ENCODE results near the gene BSG. TPM values are rescaled to one million over a fixed set of nuclear protein-coding genes. Genes with fewer than 3 reads are reported as not detected.

The BSG gene
- total and polyA plus RNA-seq, 10 of the 15 experiments (the other 5 are each of a cell fraction or from before 2014, with no cell fraction given): 2.8 to 297 (median 199) TPM

DNA sequence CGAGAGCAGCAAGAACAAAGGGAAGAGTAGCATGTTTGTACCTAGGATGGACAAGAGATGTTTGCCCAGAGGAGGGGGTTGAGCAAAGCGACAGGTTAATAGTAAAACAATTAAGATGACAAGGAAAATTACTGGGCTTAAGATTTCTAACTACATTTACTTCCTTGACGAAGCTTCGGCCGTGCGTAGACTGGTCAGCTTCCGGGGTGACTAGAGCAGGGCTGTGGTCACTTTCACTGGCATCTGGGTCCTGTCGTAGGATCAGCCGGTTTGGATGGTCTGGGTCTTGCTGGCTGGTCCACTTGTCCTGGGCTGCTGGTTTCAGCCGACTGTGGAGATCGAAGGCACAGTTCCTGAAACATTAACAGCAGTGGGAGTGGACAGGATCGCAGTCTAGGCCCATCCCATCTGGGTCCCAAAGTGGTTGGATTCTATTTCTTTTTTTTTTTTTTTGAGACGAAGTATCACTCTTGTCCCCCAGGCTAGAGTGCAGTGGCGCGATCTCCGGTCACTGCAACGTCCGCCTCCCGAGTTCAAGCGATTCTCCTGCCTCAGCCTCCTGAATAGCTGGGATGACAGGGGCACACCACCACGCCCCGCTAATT lies 5.0 kb upstream of the BSG start:
- Histone ChIP-seq H3K79me2 (ENCODE audit: control insufficient read depth, insufficient read depth, low read length) (peaks cover under 1% of the 10 kb centered on the region), H3K27me3 (replicated peaks in 1 of 2; ENCODE audit: control insufficient read depth in 2 of 2, insufficient read depth in 2 of 2, low read length in 1 of 2) (no peaks in the 10 kb centered on the region), H3K4me1 (ENCODE audit: control insufficient read depth, insufficient read depth, low read length) (no peaks in the 10 kb centered on the region), H2AFZ (ENCODE audit: control insufficient read depth, low read depth, low read length) (no peak overlapping the region), H3K36me3 (ENCODE audit: control insufficient read depth in 2 of 2, insufficient read depth in 2 of 2, low read length in 1 of 2) (no peaks in the 10 kb centered on the region), H3K4me3 (no peak overlapping the region), H3K9ac (ENCODE audit: control insufficient read depth, insufficient read depth, low read length) (no peak overlapping the region), H3K4me2 (ENCODE audit: control insufficient read depth, insufficient read depth) (no peak overlapping the region), H4K20me1 (ENCODE audit: control insufficient read depth, insufficient read depth) (no peaks in the 10 kb centered on the region), H3K27ac (ENCODE audit: control insufficient read depth, insufficient read depth) (no peak overlapping the region), H3K9me3 (replicated peaks; ENCODE audit: control insufficient read depth, insufficient read depth, low read length) (no peaks in the 10 kb centered on the region; the same call in 2 of the 3 replicates)
- intact Hi-C loops (cut with micrococcal nuclease; ENCODE audit: unreplicated experiment) (no loop called here), in situ Hi-C loops (cut with MboI) (no loop called here)
- CTCF ChIA-PET: no interaction called here
- POLR2A ChIA-PET: interaction anchor here (0.8 kb wide), 1 partner anchor 9 kb away, joined by 5 read pairs; no protein-coding TSS in a partner anchor
- 98% methylated on average over 21 of the region's 22 CpGs for WGBS (ENCODE audit: insufficient coverage, insufficient replicate concordance, low lambda C conversion rate, missing lambda C conversion rate)
- SMC1A ChIA-PET (ENCODE audit: uncharacterized antibody, unreplicated experiment): no interaction called here
- ATAC-seq (no peak), FAIRE-seq (no peak), DNase-seq (ENCODE audit: low read depth, low spot score) (no peak)
- BruUV-seq (replicated peaks): no TSS peak
- RAD21 ChIA-PET (ENCODE audit: unreplicated experiment): no interaction called here
- TF ChIP-seq SP1 (IDR thresholded peaks at IDR 0.05; ENCODE audit: low read depth, low read length): no peak
- TF ChIP-seq HCFC1 (IDR thresholded peaks at IDR 0.05; ENCODE audit: low read length): no peak
- TF ChIP-seq RAD51 (IDR thresholded peaks at IDR 0.05): no peak
- TF ChIP-seq CHD1 (IDR thresholded peaks at IDR 0.05; ENCODE audit: low read depth, low read length): no peak
- no peak for TF ChIP-seq NR2C1 (IDR thresholded peaks at IDR 0.05)
- TF ChIP-seq, protein P1, sequence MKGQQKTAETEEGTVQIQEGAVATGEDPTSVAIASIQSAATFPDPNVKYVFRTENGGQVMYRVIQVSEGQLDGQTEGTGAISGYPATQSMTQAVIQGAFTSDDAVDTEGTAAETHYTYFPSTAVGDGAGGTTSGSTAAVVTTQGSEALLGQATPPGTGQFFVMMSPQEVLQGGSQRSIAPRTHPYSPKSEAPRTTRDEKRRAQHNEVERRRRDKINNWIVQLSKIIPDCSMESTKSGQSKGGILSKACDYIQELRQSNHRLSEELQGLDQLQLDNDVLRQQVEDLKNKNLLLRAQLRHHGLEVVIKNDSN (IDR thresholded peaks at IDR 0.05; ENCODE audit: borderline replicate concordance, extremely low read length, insufficient read depth, low read depth, low read length): no peak
- TF ChIP-seq IKZF1 (conservative IDR thresholded peaks at IDR 0.05): no peak
- no peak for TF ChIP-seq SMAD1 (IDR thresholded peaks at IDR 0.05; ENCODE audit: low read depth, partially characterized antibody)
